ENCODE measurements around the gene INKA2.

The INKA2 gene

GRCh38 chr1:111776391-111776790 is 37.2 kb upstream of the INKA2 start:
- Histone ChIP-seq H3K9me3 (ENCODE audit: low read depth, low read length) (no peaks in the 10 kb centered on the region), H3K27ac (no peak overlapping the region), H3K36me3 (ENCODE audit: insufficient read depth, low read length) (no peaks in the 10 kb centered on the region), H3K9ac (ENCODE audit: insufficient read length) (no peak overlapping the region), H3K4me3 (no peak overlapping the region)
- TF ChIP-seq POLR2AphosphoS5 (IDR thresholded peaks at IDR 0.05; ENCODE audit: borderline replicate concordance, low read depth, low read length), result no peak
- no peak for TF ChIP-seq FOXP2 (optimal IDR thresholded peaks at IDR 0.05; ENCODE audit: control extremely low read depth, extremely low read length, insufficient read depth)
- no peak for TF ChIP-seq EZH2 (IDR thresholded peaks at IDR 0.05)
- DNase-seq (ENCODE audit: low read depth, low spot score), result no peak

DNA sequence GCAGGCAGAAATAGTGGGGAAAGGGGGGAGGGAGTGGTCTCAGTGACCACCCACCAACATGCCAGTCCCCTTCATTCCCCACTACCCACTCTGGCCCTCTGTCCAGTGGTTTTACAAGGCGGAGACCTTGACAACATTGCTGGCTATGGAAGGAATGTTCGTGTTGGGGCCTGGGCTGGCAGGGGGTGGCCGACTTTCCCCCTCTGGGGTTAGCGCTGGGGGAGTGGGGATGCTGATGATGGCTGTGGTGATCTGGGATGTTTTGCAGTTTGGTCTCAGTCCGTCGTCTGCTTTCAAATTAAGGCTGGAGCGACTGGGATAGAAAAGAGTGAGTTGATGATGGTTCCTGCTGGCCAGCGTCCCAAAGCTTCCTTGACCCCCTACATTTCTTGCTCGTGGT is 36.8 kb upstream of the INKA2 start:
- TF ChIP-seq FOXP2 (optimal IDR thresholded peaks at IDR 0.05; ENCODE audit: control extremely low read depth, extremely low read length, insufficient read depth) (no peak), EZH2 (IDR thresholded peaks at IDR 0.05) (no peak), POLR2AphosphoS5 (IDR thresholded peaks at IDR 0.05; ENCODE audit: borderline replicate concordance, low read depth, low read length) (no peak)
- no peaks in the 10 kb centered on the region for H3K9me3 ChIP-seq (ENCODE audit: low read depth, low read length)
- H3K4me3 ChIP-seq, result no peak overlapping the region
- H3K27ac ChIP-seq, result no peak overlapping the region
- no peaks in the 10 kb centered on the region for H3K36me3 ChIP-seq (ENCODE audit: insufficient read depth, low read length)
- no peak for DNase-seq (ENCODE audit: low read depth, low spot score)
- H3K9ac ChIP-seq (ENCODE audit: insufficient read length), result no peak overlapping the region

DNA sequence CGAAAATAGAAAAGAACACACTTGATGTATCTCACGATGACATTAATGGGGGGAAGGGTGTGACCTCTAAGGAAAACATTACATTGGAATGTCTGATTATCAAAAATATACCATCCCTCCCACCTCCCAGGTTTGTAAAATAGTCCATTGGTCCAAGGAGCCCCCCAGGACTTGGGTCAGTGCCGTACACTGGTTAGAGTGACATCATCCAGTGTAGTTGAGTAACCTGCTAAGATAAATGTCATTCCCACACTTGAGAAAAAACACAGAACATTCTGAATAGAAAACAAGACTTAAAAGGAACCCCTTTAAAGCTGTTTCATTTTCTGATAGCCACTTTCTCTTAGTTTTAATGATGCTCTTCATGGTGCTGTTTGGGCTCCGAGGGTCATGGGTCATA is 31.7 kb upstream of the INKA2 start:
- no peak overlapping the region for H3K4me3 ChIP-seq
- H3K27ac ChIP-seq, result no peak overlapping the region
- TF ChIP-seq FOXP2 (optimal IDR thresholded peaks at IDR 0.05; ENCODE audit: control extremely low read depth, extremely low read length, insufficient read depth) (no peak), EZH2 (IDR thresholded peaks at IDR 0.05) (no peak), POLR2AphosphoS5 (IDR thresholded peaks at IDR 0.05; ENCODE audit: borderline replicate concordance, low read depth, low read length) (no peak)
- peaks cover 19% of the 10 kb centered on the region for H3K36me3 ChIP-seq (ENCODE audit: insufficient read depth, low read length)
- no peak for DNase-seq (ENCODE audit: low read depth, low spot score)
- no peaks in the 10 kb centered on the region for H3K9me3 ChIP-seq (ENCODE audit: low read depth, low read length)
- H3K9ac ChIP-seq (ENCODE audit: insufficient read length), result no peak overlapping the region

DNA sequence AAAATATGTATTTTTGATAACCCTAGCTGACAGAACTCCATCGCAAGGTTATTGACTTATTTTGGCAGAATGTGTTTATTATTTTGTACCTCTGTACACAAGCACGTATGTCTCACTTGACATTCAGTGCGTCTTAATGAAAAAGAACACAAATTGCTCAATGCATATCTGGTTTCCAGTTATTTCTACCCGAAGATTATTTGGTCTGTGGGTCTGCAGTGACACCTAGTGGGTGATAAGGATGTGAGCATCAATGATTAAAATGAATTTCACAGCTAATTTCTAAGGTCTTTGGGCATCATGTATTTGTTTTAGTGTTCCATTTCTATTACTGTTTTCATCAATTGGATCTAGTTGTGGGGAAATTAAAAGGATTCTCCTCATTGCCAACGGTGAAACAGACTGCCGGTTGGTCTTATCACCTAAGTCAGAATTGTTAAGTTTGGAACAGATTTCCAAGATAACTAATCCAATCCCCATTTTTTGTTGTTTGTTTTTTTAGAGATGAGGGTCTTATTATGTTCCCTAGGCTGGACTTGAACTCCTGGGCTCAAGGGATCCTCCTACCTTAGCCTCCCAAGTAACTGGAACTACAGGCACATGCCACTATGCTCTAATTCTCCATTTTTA is 30.4 kb upstream of the INKA2 start:
- H3K27ac ChIP-seq, result no peak overlapping the region
- no peaks in the 10 kb centered on the region for H3K9me3 ChIP-seq (ENCODE audit: low read depth, low read length)
- peak; percentile 22 for DNase-seq (ENCODE audit: low read depth, low spot score)
- TF ChIP-seq EZH2 (IDR thresholded peaks at IDR 0.05) (no peak), POLR2AphosphoS5 (IDR thresholded peaks at IDR 0.05; ENCODE audit: borderline replicate concordance, low read depth, low read length) (no peak), FOXP2 (optimal IDR thresholded peaks at IDR 0.05; ENCODE audit: control extremely low read depth, extremely low read length, insufficient read depth) (no peak)
- peaks cover 32% of the 10 kb centered on the region for H3K36me3 ChIP-seq (ENCODE audit: insufficient read depth, low read length)
- H3K9ac ChIP-seq (ENCODE audit: insufficient read length), result no peak overlapping the region
- no peak overlapping the region for H3K4me3 ChIP-seq

GRCh38 chr1:111768625-111769024 is 29.4 kb upstream of the INKA2 start:
- H3K9ac ChIP-seq (ENCODE audit: insufficient read length), result no peak overlapping the region
- H3K36me3 ChIP-seq (ENCODE audit: insufficient read depth, low read length), result peaks cover 38% of the 10 kb centered on the region
- no peak overlapping the region for H3K27ac ChIP-seq
- TF ChIP-seq POLR2AphosphoS5 (IDR thresholded peaks at IDR 0.05; ENCODE audit: borderline replicate concordance, low read depth, low read length) (no peak), EZH2 (IDR thresholded peaks at IDR 0.05) (no peak), FOXP2 (optimal IDR thresholded peaks at IDR 0.05; ENCODE audit: control extremely low read depth, extremely low read length, insufficient read depth) (no peak)
- DNase-seq (ENCODE audit: low read depth, low spot score), result no peak
- no peaks in the 10 kb centered on the region for H3K9me3 ChIP-seq (ENCODE audit: low read depth, low read length)
- H3K4me3 ChIP-seq, result no peak overlapping the region

DNA sequence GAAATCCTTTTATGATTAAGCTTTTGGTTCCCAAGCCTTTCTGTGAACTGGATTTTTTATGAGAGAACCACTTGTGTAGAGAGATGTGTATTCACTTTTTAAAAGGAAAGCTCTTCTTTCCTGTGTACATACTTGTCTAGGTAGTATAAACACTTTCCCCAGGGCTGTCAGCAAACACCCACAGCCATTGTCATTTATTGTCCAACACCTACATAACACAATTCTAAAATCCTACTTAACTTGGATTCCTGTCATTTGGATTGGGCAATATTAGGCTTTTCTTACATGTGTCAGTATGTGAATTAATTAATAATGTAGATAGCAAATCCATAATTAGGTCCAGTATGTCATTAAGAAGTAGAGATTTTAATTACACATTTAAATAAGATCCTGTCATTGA is 28.8 kb upstream of the INKA2 start:
- Histone ChIP-seq H3K9me3 (ENCODE audit: low read depth, low read length) (no peaks in the 10 kb centered on the region), H3K9ac (ENCODE audit: insufficient read length) (no peak overlapping the region), H3K36me3 (ENCODE audit: insufficient read depth, low read length) (peaks cover 44% of the 10 kb centered on the region), H3K4me3 (no peak overlapping the region), H3K27ac (no peak overlapping the region)
- no peak for DNase-seq (ENCODE audit: low read depth, low spot score)
- TF ChIP-seq POLR2AphosphoS5 (IDR thresholded peaks at IDR 0.05; ENCODE audit: borderline replicate concordance, low read depth, low read length) (no peak), EZH2 (IDR thresholded peaks at IDR 0.05) (no peak), FOXP2 (optimal IDR thresholded peaks at IDR 0.05; ENCODE audit: control extremely low read depth, extremely low read length, insufficient read depth) (no peak)

GRCh38 chr1:111762332-111762731 is 23.1 kb upstream of the INKA2 start:
- no peak overlapping the region for H3K9ac ChIP-seq (ENCODE audit: insufficient read length)
- DNase-seq (ENCODE audit: low read depth, low spot score), result no peak
- no peaks in the 10 kb centered on the region for H3K9me3 ChIP-seq (ENCODE audit: low read depth, low read length)
- H3K4me3 ChIP-seq, result no peak overlapping the region
- TF ChIP-seq FOXP2 (optimal IDR thresholded peaks at IDR 0.05; ENCODE audit: control extremely low read depth, extremely low read length, insufficient read depth) (no peak), POLR2AphosphoS5 (IDR thresholded peaks at IDR 0.05; ENCODE audit: borderline replicate concordance, low read depth, low read length) (no peak), EZH2 (IDR thresholded peaks at IDR 0.05) (no peak)
- H3K36me3 ChIP-seq (ENCODE audit: insufficient read depth, low read length), result peaks cover 83% of the 10 kb centered on the region
- H3K27ac ChIP-seq, result no peak overlapping the region

DNA sequence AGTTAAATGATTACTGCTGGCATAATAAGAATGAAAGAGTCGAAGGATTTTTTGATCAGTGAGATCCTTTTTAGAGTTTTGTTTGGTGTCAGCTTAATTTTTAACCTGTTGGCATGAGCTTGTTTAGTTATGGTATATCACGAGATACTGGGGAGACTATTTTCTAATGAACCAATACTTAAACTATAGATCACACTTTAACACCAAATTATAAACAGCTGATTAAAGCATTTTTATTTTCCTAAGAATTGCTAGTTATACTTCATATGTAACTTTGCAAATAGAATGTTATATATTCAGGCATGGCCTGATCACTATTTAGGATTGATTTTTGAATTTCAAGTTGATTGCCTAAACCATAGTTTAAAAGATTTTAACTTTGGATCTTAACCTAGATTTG is 22.5 kb upstream of the INKA2 start:
- Histone ChIP-seq H3K9me3 (ENCODE audit: low read depth, low read length) (no peaks in the 10 kb centered on the region), H3K27ac (no peak overlapping the region), H3K36me3 (ENCODE audit: insufficient read depth, low read length) (peaks cover 81% of the 10 kb centered on the region), H3K4me3 (no peak overlapping the region), H3K9ac (ENCODE audit: insufficient read length) (no peak overlapping the region)
- no peak for TF ChIP-seq POLR2AphosphoS5 (IDR thresholded peaks at IDR 0.05; ENCODE audit: borderline replicate concordance, low read depth, low read length)
- no peak for DNase-seq (ENCODE audit: low read depth, low spot score)

- TF ChIP-seq EZH2 (IDR thresholded peaks at IDR 0.05) (no peak), POLR2AphosphoS5 (IDR thresholded peaks at IDR 0.05; ENCODE audit: borderline replicate concordance, low read depth, low read length) (no peak), FOXP2 (optimal IDR thresholded peaks at IDR 0.05; ENCODE audit: control extremely low read depth, extremely low read length, insufficient read depth) (no peak)
These were observed 19.2 kb upstream of the INKA2 start for GRCh38 chr1:111758373-111758772.

More at GRCh38 chr1:111758373-111758772, 19.2 kb upstream of the INKA2 start:
- Histone ChIP-seq H3K4me3 (no peak overlapping the region), H3K9ac (ENCODE audit: insufficient read length) (no peak overlapping the region), H3K9me3 (ENCODE audit: low read depth, low read length) (no peaks in the 10 kb centered on the region), H3K27ac (no peak overlapping the region), H3K36me3 (ENCODE audit: insufficient read depth, low read length) (peaks cover 52% of the 10 kb centered on the region)
- DNase-seq (ENCODE audit: low read depth, low spot score), result no peak
